Urothelium cell line (cell line): Measurements from ENCODE around the gene LDLRAD4.

Source experiments
- DNase-seq: peaks from one replicate; pipeline ENCODE4 v3.0.0; 2011; ENCODE audit warnings: low spot score, mixed read lengths
- FAIRE-seq: peaks from 2 replicates; lab custom pipeline; 2011; peaks lifted over from hg19 to GRCh38; lab: Jason Lieb, UNC

The LDLRAD4 gene

DNA sequence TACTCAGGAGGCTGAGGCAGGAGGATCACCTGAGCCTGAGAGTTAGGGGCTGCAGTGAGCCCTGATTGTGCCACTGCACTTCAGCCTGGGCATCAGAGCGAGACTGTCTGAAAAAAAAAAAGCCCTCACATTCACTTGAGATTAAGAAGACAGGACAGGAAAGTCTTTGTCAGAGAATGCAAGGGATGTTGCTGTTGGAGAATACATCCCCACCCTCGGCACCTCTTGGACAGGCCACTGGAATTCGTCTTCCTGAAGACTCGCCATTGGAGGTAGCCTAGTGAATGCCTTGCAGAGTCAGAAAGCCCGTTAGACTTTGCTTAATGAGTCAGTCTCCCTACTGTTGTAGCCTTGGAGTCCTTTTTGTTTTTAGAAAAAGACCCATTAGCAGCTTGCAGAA, 302.2 kb downstream of the LDLRAD4 start:
- DNase-seq = no peak
- peak; percentile 42 for FAIRE-seq

DNA sequence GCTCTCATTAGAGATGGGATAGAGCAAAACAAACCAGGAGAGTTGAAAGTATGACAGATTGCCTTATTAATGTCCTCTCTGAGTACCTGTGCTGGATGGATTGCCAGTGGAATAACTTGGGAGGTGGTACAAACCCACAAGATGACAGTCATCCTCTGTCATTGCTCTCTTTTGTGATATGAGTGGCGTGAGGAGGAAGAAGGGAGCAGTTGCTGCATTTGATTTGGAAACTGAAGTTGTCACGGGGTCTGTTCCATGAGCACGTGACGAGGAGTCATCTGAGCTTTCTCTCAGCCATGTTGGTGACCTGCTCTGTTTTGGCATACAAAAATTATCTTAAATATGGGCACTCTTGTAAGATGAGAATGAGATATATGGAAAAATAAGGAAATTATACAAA, 302.9 kb downstream of the LDLRAD4 start:
- DNase-seq (no peak), FAIRE-seq (peak; percentile 97)

DNA sequence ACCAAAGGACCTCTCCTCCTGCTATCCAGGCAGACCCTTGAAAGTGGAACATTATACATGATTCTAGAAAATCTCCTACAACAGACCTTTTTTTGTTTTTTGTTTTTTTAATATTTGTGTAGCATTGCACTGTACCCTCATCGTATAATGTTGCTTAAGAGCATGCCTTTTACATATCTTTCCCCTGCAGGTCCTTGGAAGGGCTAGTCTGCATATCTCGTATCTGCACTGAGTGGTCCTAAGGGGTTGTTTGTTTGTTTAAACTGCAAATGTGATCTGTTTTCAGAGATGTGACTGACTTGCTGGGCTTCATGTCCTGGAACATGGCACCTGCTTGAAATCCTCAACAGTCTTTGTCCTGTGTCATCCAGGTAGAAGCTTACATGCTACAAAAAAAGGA, 303.7 kb downstream of the LDLRAD4 start:
- peak; percentile 93 for FAIRE-seq

DNA sequence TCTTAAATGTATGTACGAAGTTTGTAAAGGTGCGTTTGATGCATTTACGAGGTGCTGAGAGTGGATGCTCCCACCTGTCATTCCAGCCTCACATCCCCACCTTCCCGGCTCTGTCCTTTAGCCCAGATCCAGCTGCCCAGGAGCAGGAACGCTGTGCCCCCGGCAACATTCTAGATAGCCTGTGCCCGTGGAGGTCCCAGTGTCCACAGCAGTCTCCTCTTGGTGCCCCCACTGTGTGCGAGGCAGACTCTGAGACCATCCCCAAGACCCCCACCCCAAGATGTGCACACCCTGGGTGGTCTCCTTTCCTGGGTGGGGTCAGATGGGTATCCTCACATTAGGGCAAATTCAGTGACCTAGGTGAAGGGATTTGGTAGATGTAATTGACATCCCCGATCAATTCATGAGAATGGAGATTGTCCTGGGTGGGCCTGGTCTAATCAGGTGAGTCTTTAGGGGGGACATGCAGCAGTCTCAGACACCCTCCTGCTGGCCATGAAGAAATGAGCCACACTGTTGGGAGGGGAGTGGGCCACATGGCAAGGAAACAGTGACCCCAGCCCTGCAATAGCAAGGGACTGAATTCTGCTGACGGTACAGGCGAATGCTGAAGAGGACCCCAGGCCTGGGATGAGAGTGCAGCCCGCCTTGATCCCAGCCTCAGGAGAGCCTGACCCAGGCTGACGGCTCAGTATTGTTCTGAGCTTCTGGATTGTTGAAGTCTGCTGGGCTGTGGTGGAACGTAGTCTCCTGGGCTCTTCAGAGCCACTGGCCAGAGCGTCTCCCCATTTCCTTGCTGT, 304.5 kb downstream of the LDLRAD4 start:
- FAIRE-seq (peak; percentile 94), DNase-seq (no peak)

More for the DNA sequence above, 303.7 kb downstream of the LDLRAD4 start:
- DNase-seq = no peak

DNA sequence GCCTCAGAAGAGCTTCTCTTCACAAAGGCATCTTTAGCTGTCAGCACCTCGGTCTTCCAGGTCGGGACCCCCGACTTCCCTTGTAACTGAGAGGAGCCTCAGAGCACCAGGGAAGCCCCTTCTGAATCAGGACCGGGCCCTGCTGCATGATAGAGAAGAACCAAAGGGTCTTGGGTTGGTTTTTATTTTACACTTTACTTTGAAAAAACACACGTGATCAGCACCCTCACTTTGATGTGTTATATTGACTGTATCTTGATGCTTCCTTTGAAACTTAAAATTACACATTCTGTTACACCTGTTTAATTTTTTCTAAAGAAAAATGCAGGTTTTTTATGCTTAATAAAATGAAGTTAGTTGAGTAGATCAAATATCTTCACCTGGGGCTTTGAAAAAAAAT, 305.5 kb downstream of the LDLRAD4 start:
- DNase-seq (no peak), FAIRE-seq (no peak)

DNA sequence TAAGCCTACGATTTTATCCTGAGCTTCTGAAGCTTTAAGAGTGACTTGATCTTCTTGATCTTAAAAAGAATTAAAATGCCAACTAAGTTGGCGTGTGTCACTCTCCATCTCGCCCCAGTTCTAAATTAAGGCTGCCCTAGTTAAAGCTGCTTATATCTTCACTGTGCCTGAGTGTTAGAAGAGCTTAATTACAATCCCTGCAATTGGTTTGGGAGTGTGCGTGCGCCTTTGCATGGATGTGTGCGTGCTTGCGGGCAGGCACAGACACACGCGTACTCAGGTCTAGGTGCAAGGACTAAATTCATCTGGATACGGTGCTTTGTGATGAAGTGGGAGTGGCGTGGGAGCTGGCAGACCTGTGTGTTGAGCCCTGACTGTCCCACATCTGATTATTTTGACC, 306.3 kb downstream of the LDLRAD4 start:
- DNase-seq = no peak
- peak; percentile 87 for FAIRE-seq

DNA sequence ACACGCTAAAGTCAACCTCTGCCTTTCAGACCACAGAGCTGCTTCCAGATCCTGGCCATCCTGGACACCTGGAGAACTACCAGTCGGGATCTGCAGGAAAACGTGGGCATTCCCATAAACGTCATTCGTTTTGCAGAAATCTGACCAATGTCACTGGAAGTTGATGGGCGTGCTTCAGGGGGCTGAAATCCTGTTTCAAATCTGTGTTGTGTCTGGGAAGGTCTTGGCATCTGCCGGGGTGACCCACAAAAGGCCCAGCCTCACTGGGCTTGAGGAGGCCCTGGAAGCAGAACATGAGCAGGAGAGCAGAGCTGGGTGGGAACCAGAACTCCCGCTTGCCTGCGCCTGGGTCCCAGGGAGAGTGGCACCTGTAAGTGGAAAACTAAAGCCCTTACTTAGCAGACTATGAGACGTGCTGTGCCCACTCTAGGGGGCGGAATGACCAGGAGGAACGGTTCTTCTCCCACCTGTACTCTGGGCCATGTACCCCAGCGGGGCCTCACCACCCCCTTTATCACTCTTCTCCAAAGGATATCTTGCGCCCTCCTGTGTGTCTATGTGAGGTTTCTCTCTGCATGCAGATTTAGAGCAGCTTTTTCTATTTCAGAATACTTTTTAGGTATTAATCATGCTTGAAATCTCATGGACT, 306.9 kb downstream of the LDLRAD4 start:
- no peak for DNase-seq
- FAIRE-seq = no peak

DNA sequence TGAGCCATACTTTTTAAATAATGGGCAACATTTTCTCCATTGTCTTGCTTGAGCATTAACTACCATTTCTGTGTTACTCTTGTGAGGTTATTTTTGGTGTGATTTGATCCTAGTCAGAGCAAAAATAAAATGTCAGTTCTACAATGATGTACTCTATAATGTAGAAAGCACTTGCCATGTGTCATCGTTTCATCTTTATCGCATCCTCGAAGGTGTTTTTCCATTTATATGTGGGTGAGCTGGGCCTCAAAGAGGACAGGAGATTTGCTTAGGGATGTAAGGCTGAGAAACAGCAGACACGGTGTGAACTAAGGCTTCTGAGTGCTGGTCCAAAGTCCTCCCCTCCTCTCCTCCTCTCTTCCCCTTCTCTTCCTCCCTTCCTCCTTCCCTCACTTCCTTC, 308.0 kb downstream of the LDLRAD4 start:
- FAIRE-seq (peak; percentile 59), DNase-seq (no peak)

DNA sequence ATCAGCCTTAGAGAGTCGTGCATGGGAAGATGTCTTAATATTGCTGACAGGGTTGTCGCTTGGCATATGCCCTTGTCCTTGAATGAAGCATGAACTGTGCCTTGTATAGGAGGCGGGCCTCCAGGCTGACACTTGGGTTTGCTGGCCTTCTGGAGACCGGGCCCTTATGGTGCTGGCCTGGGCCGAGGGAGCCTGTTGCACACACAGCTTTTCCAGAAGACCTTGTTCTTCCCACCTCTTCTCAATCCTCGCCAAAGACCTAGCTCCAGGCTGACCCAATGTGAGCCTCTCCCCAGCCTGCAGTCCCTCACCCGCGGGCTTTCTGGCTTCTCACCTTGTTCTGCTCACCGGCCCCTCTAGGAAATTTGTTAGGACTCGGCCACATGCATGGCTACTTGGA, 308.7 kb downstream of the LDLRAD4 start:
- DNase-seq = no peak
- peak; percentile 56 for FAIRE-seq

DNA sequence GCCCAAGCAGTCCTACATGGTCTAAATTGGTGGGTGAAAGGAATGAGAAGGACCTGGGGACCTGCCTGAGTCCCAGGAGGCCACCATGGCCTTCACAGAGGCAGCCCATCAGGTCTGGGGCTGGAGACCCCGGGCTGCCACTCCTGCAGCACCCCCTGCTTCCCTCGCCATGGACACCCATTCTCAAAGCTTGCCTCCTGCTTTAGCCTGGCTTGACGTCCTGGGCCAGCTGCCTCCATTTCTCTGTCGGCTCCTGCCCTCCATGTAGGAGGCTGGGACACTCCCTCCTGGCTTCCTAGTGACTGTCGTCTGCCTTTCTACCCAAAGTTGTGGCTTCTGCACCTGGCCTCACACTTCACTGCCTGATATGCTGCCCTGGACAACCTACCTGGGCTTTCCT, 309.2 kb downstream of the LDLRAD4 start:
- DNase-seq = no peak
- FAIRE-seq = no peak

DNA sequence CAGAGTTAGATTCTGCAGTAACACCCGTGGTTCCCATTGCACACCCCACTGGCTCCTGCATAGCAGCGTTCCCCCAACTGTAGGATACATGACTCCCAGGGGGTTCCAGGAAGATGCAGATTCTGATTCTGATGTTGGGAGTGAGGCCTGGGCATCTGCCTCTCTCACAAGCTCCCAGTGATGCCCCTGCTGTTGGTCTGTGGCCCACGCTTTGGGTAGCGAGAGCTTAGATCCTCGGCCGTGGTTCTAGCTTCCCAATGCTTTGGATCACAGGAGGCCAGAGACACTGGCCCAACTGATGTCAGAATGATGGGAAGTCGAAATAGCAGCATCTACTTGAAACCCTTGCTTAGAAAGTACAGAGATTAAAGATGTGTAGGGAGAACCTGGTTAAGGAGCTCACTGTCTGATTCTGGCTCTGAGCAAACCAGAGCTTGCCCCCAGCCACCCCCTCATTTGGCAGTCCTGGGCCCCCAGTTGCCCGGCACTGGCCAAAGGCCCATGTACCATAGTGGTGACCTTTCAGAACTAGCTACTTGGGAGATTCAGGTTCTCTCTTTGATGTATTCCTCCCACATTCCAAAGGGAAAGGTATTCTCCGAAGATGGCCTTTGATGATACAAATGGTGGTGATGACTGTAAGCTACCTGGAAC, 310.3 kb downstream of the LDLRAD4 start:
- FAIRE-seq (peak; percentile 83), DNase-seq (no peak)

DNA sequence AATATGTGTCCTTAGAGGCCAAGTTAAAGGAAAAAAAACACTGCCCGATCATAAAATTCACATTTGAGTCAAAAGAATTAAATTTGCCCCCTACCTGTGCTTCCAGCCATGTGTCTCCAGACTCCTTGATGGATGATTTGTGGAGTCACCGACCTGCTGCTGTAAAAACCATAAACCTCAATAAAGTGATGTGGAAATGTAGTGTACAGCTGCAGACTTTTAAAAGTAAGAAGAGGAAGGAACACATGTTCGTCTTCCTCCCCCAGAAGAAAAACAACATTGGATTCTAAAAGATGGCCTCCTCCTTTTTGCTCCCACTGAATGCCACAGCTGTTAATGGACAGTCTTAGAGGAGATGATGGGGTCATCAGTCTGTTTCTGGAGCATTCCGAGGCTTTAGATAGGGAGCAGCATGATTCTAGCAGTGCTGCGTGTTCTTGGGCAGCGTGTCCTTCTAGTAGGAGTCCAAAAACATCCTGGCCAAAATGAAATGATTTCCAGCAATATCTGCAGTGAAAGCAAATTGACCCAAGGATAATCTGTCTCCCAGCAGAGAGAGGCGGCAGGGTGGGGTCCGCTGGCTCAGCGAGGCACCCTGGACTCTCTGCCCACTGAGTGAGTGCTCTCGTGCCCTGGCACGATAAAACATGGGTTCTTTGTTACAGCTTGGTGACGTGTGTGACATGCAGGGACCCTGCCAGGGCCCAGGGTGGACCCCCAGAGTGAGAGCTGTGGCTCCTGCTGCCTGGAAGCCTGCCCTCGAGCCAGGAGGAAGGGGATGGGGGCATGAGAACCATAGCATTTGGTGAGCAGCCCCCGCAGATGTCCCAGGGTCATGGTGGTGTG, 311.7 kb downstream of the LDLRAD4 start:
- no peak for DNase-seq

DNA sequence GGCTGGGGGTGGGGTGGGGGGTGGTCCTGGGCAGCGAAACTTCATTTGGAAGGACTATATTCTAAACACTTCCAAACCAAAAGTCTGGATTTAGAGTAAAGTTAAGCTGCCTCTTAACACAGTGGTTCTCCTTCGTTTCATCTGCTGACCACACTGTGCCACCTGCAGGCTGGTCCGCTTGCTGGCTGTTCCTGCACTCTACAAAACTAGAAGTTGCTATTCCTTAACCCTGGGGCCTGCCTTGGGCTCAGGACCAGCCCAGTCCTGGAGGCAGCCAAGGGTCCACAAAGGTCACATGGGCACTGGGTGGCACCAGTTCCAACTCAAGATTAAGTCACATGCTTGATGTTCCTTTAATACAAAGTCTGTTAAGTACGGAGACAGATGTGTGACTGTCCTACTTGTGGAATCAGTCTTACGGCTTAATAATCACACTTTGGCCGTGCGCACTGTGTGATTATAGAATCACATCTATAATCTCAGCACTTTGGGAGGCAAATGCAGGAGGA, 312.4 kb downstream of the LDLRAD4 start:
- DNase-seq (peak; percentile 59), FAIRE-seq (peak; percentile 93)

More for the DNA sequence above, 311.7 kb downstream of the LDLRAD4 start:
- FAIRE-seq = peak; percentile 23

DNA sequence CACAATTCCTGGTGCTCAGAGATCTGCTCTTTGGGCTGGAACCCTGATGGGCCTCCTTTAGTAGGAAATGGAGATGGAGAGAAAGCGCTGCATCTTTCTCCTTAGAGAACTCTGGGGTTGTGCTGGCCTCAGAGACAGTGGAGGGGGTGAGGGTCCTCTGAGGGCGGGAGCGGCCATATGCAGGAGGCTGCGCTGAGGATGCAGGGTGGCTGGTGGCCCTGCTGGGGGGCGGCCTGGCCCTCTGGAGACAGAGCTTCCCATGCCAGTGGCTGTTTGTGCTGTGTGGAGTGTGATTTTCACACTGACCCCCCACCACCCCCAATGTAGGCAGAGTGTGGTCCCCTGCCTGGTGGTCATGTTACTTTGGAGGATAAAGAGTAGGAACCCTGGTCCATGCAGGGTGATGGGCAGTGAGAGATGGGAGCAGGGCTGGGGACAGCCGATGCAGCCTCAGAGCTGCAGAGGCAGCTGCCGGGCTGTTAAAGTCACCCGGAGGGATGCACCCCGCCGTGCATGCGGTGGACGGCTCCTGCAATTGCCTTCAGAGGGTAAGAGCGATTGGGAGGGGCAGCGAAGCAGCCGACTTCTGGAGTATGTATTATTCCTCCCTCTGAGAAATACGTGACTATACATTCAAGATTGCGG, 313.2 kb downstream of the LDLRAD4 start:
- FAIRE-seq (no peak), DNase-seq (no peak)

DNA sequence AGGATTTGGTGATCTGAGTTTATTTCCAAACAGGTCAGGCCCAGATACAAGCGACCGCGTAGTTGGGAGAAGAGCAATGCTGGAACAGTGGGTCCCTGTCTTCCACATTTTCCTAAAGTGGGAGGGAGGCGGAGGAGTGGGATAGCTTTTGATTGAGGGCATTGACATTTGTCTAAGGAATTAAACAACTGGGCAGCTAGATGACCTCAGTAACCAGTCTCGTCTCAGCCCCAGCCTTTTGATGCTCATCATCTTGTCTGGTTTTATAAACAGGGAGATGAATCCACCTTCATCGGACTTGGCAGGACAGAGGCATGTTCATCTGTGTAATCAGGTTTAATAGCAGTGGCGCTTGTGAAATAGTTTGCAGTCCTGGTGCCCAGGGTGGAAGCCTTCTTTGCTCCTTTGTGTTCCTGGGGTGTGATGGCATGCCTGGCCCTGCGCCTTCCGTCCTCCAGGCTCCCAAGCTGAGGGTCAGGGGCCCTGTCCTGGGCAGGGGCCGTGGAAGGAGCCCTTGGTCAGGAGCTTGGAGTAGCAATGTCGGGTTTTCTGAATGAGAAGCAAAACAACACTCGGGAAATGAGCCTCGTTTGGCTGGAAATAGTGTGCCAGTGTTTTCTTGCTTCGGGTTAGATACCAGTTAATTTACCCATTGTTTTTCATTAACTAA, 314.0 kb downstream of the LDLRAD4 start:
- FAIRE-seq (peak; percentile 61), DNase-seq (no peak)

DNA sequence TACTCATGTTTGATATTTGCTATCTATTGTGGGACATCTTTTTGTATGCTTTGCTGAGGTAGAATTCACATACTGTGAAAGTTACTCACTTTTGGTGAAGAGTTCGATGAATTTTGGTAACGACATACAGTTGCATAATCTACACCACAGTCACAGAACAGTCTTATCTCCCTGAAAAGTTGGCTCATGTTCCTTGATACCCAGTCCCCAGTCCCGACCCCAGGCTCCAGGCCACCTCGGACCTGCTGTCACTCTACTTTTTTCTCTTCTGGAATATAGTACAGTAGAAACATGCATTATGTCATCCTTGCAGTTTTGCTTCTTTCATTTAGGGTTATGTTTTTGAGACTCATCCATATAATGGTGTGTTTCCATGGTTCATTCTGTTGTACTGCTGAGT, 316.1 kb downstream of the LDLRAD4 start:
- DNase-seq = no peak
- FAIRE-seq = peak; percentile 76

DNA sequence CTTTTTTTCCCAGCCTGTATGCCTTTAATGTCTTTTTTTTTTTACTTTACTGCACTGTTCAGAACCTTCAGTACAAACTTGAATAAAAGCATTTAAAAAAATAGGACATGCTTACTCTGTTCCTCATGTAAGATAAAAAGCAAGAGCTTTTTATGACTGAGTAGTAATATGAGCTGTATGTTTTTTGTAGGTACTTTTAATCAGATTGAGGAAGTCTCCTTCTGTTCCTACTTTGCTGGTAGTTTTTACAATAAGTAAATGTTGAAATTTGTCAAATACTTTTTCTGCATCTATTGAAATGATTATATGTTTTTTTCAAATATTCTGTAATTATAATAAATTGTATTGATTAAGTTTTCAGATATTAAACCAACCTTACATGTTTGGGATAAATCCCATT, 318.0 kb downstream of the LDLRAD4 start:
- no peak for FAIRE-seq
- no peak for DNase-seq

DNA sequence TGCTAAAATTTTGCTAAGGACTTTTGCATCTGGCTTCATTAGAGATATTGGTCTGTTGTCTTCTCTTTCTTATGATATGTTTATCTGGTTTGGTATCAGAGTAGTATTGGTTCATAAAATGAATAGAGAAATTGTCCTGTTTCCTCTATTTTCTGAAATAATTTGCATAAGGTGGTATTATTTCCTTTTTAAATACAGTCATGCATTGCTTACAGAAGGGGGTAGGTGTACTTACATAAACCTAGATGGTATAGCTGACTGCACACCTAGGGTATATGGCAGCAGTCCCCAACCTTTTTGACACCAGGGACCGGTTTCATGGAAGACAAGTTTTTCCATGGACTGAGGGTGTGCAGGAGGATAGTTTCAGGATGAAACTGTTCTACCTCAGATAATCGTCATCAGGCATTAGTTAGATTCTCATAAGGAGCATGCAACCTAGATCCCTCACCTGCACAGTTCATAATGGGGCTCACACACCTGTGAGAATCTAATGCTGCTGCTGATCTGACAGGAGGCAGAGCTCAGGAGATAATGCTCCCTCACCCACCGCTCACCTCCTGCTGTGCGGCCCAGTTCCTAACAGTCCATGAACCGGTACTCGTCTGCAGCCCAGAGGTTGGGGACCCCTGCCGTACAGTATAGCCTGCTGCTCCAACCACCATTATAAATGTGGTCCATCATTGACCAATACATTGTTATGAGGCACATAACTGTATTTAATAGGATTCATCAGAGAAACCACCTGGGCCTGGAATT, 318.6 kb downstream of the LDLRAD4 start:
- DNase-seq (no peak), FAIRE-seq (peak; percentile 83)

DNA sequence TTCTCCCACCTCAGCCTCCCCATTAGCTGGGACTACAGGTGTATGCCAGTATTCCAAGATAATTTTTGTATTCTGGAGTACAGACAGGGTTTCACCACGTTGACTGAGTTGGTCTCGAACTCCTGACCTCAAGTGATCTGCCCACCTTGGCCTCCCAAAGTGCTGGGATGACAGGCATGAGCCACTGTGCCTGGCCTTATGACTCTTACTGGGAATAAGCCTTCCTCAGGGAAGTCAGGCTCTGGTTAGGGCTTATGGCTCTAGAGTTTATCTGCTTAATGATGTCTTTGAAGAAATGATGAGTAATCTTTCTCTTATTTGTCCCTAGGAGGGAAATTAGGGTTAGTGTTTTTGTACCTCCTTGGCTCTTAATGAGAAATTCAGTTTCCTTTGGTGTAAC, 320.1 kb downstream of the LDLRAD4 start:
- FAIRE-seq = no peak
- DNase-seq = no peak
